Stomach (tissue), 9 donors: Measurements from ENCODE around the gene CTTNBP2. TPM values are rescaled to one million over a fixed set of nuclear protein-coding genes. Genes with fewer than 3 reads are reported as not detected.

Source experiments
- DNase-seq, 2 donors: peaks; one replicate each; pipeline versions ENCODE4 v3.0.0 to v3.0.0-alpha.2; 2013 to 2019
- H3K27ac ChIP-seq, 5 donors: fragments of 200-600 bp in 4 of 5; sonication (generic) in 4 of 5; one replicate each; pipeline ENCODE4 v1.5.1; 2013 to 2019; ENCODE audit warnings: mild to moderate bottlenecking in 1 of 5, moderate library complexity in 1 of 5
- H3K27me3 ChIP-seq, 3 donors: fragments of 200-600 bp; sonication (generic); one replicate each; pipeline ENCODE4 v1.5.1; 2017 to 2019; ENCODE audit warnings: mixed run types in 1 of 3
- H3K36me3 ChIP-seq, 4 donors: fragments of 200-600 bp; sonication (generic); 1 replicate in 3 of 4; 2 replicates in 1 of 4; pipeline ENCODE4 v1.5.1; 2016 to 2019
- H3K4me1 ChIP-seq, 4 donors: fragments of 200-600 bp; sonication (generic); one replicate each; pipeline ENCODE4 v1.5.1; 2016 to 2019
- H3K4me3 ChIP-seq, 4 donors: fragments of 200-600 bp; sonication (generic) in 3 of 4; one replicate each; pipeline ENCODE4 v1.5.1; 2016 to 2019; ENCODE audit warnings: mild to moderate bottlenecking in 1 of 4
- H3K9me3 ChIP-seq, 4 donors: fragments of 200-600 bp; sonication (generic); one replicate each; pipeline ENCODE4 v1.5.1; 2016 to 2019
- CTCF ChIP-seq, 7 experiments: fragments of 450-650 bp in 4 of 7; fragments of 200-600 bp in 3 of 7; sonication (generic) in 3 of 7; IDR thresholded peaks; one replicate each; pipeline ENCODE4 v1.5.1; 2016 to 2019; ENCODE audit warnings: antibody characterized with exemption in 7 of 7, control low read depth in 2 of 7, mild to moderate bottlenecking in 1 of 7
- EP300 ChIP-seq: sonication (generic); formaldehyde crosslinking; IDR thresholded peaks from one replicate; pipeline ENCODE4 v1.6.1; 2017; ENCODE audit warnings: antibody characterized with exemption
- POLR2A ChIP-seq, 4 donors: fragments of 450-650 bp; IDR thresholded peaks; one replicate each; pipeline ENCODE4 v1.6.1; 2016; ENCODE audit warnings: antibody characterized with exemption in 4 of 4, control low read depth in 2 of 4, mild to moderate bottlenecking in 1 of 4, moderate library complexity in 1 of 4
- POLR2AphosphoS5 ChIP-seq, 3 donors: sonication (generic); formaldehyde crosslinking; IDR thresholded peaks; one replicate each; pipeline ENCODE4 v1.6.1; 2016; ENCODE audit warnings: antibody characterized with exemption in 3 of 3
- WGBS, 5 donors: extraction: QIAGEN DNeasy Blood & Tissue Kit in 3 of 5; methylation state at CpG; one replicate each; pipeline versions ENCODE4 v1.1.5 to v1.1.7; 2013 to 2018; 5-methylcytosine and 5-hydroxymethylcytosine counted together
- intact Hi-C: fragments of 100-400 bp; cut with DNase I; formaldehyde crosslinking; loops from one replicate; pipeline ENCODE4 v1.15.1; 2023; ENCODE audit warnings: low total_unique reads
- polyA plus RNA-seq, 3 donors: library from polyadenylated mRNA; stranded (reverse); fragments of 200-250 nt; gene quantifications; one replicate each; pipeline ENCODE4 v1.2.3, GENCODE V29; 2013
- total RNA-seq, 5 donors: library from RNA; depleted of rRNA; stranded (reverse); fragments of >200 nt; gene quantifications; one replicate each; pipeline versions ENCODE4 v1.1.0 to v1.2.3, GENCODE V29; 2014 to 2016
- donor health status: healthy with polysubstance abuse.
- donor health status: Bipolar disorder and iron deficiency.
- donor health status: healthy.

CTTNBP2 gene
- total and polyA plus RNA-seq, 8 donors = 0.62 to 56.4 (median 5.6) TPM

GRCh38 chr7:117769085-117769484 lies 104.2 kb downstream of the CTTNBP2 start:
- TF ChIP-seq POLR2AphosphoS5 (IDR thresholded peaks at IDR 0.05) (no peak), CTCF (IDR thresholded peaks at IDR 0.05) (no peak), EP300 (no peak), POLR2A (IDR thresholded peaks at IDR 0.05) (no peak)
- 82 to 100% (median 92%) methylated on average over 1 of the region's 1 CpG for WGBS, 5 donors
- DNase-seq = no peak
- Histone ChIP-seq H3K4me3 (no peak overlapping the region), H3K36me3 (peaks cover 0 to 4% (median 0%) of the 10 kb centered on the region in 4 donors), H3K27me3 (no peaks in the 10 kb centered on the region), H3K4me1 (peaks cover 0 to 4% (median 0%) of the 10 kb centered on the region in 4 donors), H3K27ac (no peak overlapping the region), H3K9me3 (no peaks in the 10 kb centered on the region)
- intact Hi-C loops = no loop called here

- DNase-seq = no peak
- Histone ChIP-seq H3K27me3 (no peaks in the 10 kb centered on the region), H3K27ac (no peak overlapping the region), H3K4me3 (no peak overlapping the region), H3K4me1 (peaks cover 0 to 4% (median 0%) of the 10 kb centered on the region in 4 donors), H3K9me3 (no peaks in the 10 kb centered on the region), H3K36me3 (peaks cover 0 to 4% (median 0%) of the 10 kb centered on the region in 4 donors)
- intact Hi-C loops = no loop called here
- TF ChIP-seq POLR2A (IDR thresholded peaks at IDR 0.05) (no peak), EP300 (no peak), POLR2AphosphoS5 (IDR thresholded peaks at IDR 0.05) (no peak), CTCF (IDR thresholded peaks at IDR 0.05) (no peak)
Measured at GRCh38 chr7:117767951-117768350, 105.3 kb downstream of the CTTNBP2 start.

GRCh38 chr7:117766913-117767312 lies 106.3 kb downstream of the CTTNBP2 start:
- H3K4me1 ChIP-seq = peaks cover 0 to 3% (median 0%) of the 10 kb centered on the region in 4 donors
- DNase-seq = no peak
- no peak overlapping the region for H3K27ac ChIP-seq
- no peak overlapping the region for H3K4me3 ChIP-seq
- H3K9me3 ChIP-seq = no peaks in the 10 kb centered on the region
- 74 to 84% (median 82%) methylated on average over 2 of the region's 2 CpGs for WGBS, 5 donors
- TF ChIP-seq POLR2AphosphoS5 (IDR thresholded peaks at IDR 0.05) (no peak), EP300 (no peak), CTCF (IDR thresholded peaks at IDR 0.05) (no peak), POLR2A (IDR thresholded peaks at IDR 0.05) (no peak)
- H3K36me3 ChIP-seq = peaks cover 0 to 4% (median 0%) of the 10 kb centered on the region in 4 donors
- no peaks in the 10 kb centered on the region for H3K27me3 ChIP-seq
- intact Hi-C loops = no loop called here

GRCh38 chr7:117764031-117764430 lies 109.2 kb downstream of the CTTNBP2 start:
- intact Hi-C loops = no loop called here
- 57 to 86% (median 74%) methylated on average over 1 of the region's 1 CpG for WGBS, 5 donors
- Histone ChIP-seq H3K4me1 (no peaks in the 10 kb centered on the region), H3K36me3 (peaks cover 0 to 6% (median 2%) of the 10 kb centered on the region in 4 donors), H3K4me3 (no peak overlapping the region), H3K27me3 (no peaks in the 10 kb centered on the region), H3K9me3 (no peaks in the 10 kb centered on the region), H3K27ac (no peak overlapping the region)
- no peak for DNase-seq
- TF ChIP-seq EP300 = no peak
- TF ChIP-seq POLR2A (IDR thresholded peaks at IDR 0.05) = no peak
- no peak for TF ChIP-seq POLR2AphosphoS5 (IDR thresholded peaks at IDR 0.05)
- TF ChIP-seq CTCF (IDR thresholded peaks at IDR 0.05) = no peak
